HPDE6-E6E7 (cell line): ENCODE results near the gene SLC2A9.
A peak's percentile ranks its signal among the peaks of the same experiment; 100 is the strongest.

Experiments used
- DNase-seq: peaks from one replicate; pipeline ENCODE4 v3.0.0; 2011; ENCODE audit warnings: missing footprints; ENCODE audit errors: extremely low spot score

The SLC2A9 gene

DNA sequence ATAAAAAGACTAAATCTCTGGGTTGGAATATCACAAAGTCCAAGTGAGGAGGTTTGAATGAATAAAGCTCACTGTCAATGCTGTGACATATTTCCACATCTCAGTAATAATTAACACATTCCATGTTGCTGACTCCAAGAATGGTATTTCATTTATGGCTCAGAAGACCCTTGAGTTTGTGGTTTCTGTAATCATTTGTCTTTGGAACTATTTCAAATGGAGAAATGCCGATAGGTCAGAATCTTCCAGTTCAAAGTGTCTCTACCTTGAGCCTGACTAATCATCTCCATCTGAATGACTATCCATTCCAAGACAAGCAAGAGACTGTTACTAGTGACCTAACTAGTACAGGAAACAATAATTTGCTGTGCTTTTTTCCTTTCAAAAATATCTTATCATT lies 24.2 kb upstream of the SLC2A9 start:
- DNase-seq: no peak

DNA sequence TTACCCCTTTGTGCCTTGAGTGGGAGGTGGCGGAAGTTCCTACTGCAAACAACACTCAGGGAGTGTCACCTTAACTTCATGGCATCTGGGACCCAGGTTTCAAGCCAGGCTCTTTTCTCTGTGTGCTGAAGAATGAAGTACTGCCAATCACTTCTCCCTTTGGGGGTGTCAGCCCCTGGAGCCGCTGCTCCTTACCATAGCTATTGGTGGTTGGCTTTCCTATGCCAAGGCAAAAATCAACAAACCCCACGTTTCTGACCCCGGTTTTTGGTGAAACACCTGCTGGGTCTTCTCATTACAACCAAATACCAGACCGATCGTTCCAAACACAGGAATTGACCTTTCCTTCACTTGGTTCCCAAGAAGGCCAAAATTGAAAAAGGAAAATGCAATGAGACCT lies 19.7 kb upstream of the SLC2A9 start:
- DNase-seq: no peak

DNA sequence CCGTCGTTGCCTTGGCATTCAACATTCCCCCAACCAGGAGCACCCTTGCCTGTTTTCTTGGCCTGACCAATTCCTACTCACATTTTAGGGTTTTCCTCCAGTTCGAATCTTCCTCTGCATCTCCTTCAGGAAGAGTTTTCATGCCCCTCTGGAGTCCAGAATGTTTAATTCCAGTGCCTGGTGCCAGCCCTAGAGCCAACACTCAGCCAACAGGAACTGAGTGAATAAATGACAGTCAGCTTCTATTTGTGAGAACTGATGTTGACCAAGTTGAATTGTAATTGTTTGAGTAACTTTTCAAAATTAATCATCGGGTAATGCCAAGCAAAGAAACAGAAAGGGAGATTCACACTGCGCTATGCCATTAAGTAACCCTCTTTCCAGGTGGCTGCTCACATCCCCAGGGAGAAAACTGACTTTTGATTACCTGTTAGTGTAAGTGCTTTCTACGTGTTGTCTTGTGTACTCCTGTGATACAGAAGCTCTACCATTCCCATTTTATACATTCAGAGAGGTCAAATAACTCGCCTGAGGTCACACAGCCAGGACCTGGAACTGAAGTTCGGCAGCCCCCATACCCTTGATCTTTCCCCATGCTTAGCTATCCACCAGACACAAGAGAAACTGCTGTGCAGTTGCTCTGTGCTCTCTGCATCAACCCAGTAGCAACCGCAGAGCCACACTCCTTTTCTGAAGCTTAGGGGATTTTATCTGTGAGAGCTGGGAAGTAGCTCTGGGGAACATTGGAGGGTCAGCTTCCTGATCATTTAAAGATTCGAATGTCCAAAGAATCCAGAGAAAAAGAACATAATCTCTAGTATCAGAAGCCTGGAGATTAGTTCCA lies 19.0 kb upstream of the SLC2A9 start:
- no peak for DNase-seq

DNA sequence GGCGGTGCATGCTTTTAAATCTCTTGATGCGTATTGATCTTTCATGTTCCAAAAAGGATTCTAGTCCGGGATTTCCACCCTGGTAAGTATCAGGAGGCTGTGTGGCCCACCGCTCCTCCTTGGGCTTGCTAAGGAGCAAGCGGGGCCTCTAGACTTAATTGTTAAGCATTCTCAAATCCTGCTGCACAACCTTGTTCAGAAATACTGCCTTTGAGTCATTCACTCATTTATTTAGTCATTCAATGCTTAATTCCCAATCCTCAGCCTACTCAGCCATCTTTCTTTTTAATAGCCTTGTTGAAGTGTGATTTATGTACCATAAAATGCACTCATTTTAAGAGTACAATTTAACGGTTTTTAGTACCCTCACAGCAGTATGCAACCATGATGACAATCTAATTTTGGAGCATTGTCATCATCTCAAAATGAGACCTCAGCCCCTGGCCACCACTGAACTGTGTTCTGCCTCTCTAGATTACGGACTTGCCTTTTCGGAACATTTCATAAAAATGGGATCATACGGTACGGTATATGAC lies 15.6 kb upstream of the SLC2A9 start:
- DNase-seq: no peak

DNA sequence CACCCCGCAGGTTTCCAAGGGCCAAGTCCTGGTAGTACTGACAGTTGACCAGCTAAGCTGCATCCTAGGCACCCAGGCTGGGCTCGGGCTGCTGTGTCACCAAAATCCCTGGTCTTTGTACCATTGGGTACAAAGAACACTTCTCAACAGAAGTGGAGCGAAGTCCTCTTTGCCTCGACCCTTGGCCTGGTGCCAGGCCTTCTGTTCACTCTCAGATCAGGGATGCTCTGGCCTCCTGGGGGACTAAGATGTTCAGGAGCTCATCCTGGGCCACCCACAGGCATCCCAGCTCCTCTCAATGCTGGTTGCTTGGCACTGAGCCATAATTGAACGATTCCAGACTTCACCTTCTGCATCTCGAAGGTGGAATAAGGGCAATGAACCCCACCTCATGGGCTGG lies 13.8 kb upstream of the SLC2A9 start:
- DNase-seq: no peak

DNA sequence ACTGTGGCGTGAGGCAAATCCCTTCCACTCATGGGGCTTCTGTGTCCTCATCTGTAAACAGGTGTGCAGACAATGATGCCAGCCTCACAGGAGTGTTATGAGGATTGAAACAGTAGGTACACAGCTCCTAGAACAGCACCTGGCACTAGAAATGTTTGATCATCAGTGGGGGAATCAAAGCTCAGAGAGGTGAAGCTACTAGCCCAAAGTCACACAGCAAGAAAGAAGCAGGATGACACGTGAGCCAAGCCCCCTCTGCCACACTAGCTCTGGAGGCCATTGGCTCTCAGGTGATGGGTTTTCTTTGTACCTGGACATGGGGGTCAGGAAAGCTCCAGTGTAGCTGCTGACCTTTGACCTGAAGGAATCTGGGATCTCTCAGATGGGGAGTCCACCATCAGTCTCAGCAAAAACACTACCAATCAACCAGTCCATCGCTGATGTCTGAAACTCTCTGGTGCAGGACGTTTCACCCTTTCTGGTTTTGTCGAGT lies 13.4 kb upstream of the SLC2A9 start:
- no peak for DNase-seq

DNA sequence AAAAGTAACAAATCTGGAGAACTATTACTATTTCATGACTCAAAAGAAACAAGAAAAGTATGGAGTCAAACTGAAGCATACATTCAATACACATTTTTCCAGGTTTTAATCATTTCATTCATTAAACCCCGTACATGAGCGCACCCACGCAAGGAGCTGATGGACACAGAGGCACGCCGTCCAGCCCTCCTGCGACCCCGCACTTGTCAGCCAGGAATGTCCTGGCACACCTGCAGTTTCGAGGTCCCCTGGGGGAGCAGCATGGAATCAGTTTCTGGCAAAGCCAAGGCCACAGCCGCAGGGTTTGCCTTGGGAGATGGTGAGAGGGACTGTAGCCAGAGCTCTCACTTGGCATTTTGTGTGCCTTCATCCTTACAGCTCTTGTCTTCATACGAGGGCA lies 12.8 kb upstream of the SLC2A9 start:
- DNase-seq: no peak

DNA sequence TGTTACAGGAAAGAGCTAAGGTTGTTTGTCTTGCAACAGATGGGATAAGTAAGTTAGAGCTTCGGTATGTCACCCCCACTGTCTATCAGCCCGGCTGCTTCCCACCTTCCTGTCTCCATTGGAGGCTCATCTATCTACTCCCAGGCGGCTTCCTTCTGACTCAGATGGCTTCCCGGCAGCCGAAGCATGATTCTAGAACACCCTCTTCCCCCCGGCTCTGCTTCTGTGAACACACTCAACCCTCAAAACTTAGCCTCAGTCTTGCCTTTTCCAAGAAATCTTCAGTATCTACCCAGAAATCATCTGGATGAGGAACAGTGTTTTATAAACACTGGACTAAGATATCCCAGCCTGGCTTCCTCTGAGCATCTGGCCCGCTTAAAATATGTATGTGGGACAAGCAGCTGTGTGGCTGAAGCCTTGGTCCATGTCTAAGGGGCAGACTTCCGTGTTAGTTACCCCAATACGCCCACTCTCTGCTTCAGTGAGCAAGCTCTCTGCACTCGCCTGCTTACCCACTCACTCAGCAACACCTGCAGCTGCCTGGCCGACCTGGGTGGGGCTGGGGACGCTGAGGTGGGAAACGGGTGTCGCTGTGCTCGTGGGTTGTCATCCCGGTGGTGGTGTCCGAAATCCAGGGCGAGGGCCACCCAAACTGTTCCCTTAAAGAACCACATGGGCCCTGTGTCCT lies 12.0 kb upstream of the SLC2A9 start:
- DNase-seq: peak; percentile 64

DNA sequence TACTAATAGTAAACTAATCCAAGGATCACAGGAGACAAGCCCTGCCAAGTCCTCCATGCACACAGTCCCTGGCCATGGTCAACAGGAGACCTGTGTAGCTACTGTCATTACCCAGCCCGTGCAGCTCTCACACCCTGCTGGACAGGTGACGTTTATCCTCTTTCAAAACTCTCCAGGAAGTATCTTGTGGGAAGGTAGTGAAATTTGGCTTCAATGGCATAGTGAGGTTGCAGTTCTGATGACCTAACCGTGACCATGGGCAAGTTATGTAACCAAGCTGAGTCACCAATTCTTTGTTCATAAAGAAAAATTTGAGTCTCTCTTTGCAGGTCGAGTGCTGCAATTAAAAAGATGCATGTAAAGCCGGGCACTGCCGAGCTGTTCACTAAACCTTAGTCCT lies 11.3 kb upstream of the SLC2A9 start:
- DNase-seq: peak; percentile 84

DNA sequence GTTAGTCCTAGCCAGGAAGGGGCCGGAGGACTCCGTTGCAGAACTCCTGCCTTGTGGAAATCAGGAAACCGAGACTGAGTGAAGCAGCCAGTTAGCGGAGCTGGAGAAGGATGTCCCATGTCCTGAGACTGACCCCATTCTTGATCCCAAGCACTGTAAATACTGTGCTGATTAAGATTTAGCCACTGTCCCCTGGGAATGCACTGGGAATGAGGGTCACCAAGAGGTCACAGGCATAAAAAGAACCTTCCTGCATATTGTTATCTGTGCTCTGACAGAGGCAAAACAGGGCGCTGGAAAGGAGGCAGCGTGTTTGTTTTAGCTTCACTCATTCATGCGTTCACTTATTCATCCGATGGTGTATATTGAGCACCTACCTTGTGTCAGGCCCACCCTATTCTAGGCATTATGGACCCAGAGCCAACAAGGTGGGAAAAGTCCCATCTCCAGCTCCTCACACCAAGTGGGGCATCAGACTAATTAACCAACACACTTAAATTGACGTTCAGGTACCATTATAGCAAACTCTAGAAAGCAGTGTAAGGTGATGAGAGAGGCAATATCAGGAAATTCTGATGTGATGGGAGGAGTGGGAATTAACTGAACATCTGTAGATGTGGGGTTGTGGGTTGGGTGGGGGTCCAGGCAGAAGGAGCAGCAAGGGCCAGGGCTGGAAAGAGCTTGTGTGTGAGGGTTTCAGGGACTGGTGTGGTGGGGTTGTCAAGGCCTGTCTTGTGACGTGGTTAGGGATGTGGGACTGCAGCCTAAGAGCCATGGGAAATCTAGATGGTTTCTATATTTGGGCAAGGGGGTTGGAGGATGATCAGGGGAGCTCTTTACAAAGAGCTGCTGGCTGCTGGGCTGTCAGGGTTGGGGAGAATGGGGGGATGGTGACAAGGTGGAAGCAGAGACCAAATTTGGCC lies 10.6 kb upstream of the SLC2A9 start:
- DNase-seq: no peak

DNA sequence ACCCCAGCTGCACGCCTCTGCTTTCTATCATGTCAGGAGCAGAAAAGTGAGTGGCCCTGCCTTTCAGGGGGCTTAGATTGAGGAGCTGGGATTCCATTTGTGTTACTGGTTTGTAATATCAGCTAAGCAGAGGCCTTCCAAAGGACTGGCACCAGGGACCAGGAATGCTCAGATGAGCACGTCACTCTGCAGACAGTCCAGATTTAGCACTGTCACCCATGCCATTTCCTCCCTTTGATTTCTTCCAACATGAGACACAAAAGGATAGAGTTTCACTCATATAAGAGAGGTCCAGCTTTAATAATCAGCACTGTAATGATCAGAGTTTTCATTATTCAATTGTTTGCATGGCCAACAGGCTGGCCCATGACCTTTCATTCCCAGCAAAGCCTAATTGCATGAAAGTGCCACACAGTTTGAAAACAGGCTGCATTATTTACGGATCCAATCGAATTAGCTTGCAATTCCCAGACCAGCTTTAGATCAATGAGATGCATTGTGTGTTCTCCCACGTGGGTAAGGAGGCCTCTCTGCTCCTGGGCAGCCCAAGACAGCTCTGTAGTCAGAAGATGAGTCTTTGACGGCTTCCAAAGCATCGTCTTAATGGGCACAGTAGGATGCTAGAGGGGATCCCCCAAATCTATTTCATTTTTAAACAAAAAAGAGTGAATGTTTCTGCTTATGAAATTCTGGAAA lies 9.8 kb upstream of the SLC2A9 start:
- DNase-seq: no peak

DNA sequence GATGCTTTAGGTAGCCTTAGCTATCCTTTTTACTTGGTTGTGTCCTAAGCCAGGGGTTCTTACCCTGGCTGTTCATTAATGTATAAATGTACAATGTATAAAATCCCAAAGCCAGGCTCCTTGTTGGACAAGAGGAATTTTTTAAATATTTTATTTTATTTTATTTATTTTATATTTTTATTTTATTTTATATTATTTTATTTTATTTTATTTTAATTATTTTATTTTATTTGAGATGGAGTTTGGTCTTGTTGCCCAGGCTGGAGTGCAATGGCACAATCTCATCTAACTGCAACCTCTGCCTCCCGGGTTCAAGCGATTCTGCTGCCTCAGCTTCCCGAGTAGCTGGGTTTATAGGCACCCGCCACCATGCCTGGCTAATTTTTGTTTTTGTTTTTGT lies 8.1 kb upstream of the SLC2A9 start:
- DNase-seq: no peak

DNA sequence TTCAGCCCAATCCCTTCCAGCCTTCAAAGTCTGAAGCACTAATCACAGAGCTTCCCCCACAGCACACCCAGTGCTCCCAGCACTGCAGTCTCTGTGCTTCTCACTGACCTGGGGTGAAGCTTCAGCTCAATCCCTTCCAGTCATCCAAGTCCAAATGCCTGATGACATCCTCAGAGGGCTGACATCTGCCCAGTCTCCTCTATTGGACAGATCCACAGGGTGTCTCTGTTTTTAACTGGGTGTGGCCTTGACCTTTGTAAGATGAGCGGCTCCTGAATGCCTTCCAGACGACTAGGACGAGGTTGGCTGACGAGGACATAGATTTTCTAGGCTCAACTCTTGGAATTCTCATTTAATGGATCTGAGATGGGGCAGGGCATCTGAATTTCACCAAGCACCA lies 7.6 kb upstream of the SLC2A9 start:
- no peak for DNase-seq

DNA sequence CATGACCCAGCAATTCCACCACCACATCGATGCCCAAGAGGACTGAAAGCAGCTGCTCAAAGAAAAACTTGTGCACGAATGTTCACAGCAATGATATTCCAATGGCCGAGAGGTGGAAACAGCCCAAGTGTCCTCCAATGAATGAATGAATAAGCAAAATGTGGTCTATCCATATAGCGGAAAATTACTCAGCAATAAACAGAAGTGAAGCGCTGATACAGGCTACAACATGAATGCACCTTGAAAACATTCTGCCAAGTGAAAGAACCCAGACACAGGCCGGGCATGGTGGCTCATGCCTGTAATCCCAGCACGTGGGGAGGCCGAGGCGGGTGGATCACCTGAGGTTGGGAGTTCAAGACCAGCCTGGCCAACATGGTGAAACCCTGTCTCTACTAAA lies 5.2 kb upstream of the SLC2A9 start:
- no peak for DNase-seq

DNA sequence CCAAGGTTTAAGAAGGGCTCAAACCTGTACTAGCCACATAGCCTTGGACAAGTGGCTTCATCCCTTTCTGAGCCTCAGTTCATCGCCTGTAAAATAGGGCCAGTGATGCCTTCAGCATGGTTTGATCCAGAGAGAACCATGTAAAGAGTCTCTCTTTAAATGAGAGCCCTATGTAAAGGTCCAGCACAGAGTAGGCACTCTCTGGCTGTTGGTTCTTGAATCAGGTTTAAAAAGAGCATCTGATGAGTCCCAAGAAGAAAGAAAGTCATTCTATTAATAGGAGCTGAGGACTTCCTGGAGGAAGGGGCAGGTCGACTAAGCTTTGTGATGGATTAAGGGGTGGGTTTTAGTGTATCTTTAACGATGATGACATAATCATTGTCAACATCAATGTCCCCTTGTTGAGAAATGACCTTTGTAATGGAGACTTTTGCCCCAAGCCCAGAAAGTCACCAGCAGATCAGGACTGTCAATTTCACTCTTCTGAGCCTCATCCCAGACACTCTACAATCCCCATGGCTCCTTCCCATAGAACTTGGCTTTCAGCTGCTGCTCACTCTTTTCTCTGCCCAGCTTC lies 4.0 kb upstream of the SLC2A9 start:
- DNase-seq: no peak

DNA sequence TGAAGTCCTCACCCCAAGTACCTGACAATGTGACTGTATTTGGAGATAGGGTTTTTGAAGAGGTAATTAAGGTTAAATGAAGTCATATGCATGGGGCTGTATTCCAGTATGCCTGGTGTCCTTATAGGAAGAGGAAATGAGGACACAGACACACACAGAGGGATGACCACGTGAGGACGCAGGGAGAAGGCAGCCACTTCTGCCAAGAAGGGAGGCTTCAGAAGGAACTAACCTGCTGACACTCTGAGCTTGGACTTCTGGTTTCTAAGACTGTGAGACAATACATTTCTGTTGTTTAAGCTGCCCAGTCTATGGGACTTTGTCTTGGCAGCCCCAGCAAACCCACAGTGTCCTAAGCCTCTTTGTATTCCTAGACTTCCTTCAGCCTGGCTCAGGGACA lies 3.0 kb upstream of the SLC2A9 start:
- DNase-seq: no peak

DNA sequence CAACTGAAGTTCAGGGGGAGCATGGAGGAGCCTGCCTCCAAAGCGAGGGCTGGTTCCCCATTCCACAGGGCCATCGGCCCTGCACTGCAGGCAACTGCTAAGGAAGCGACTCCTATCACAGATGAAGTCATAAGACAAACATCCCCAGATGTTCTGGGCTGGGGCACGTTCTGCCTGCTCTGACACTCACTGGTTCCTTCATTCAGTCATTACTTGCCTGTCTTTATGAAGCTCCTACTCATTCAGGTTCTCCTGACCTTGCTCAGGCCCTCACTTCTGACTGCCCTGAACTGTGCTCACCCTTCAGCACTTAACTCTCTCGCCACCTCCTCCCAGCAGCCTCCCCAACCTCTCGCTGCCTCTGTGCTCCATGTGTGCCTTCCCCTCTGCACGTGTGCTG lies 2.5 kb upstream of the SLC2A9 start:
- DNase-seq: no peak

DNA sequence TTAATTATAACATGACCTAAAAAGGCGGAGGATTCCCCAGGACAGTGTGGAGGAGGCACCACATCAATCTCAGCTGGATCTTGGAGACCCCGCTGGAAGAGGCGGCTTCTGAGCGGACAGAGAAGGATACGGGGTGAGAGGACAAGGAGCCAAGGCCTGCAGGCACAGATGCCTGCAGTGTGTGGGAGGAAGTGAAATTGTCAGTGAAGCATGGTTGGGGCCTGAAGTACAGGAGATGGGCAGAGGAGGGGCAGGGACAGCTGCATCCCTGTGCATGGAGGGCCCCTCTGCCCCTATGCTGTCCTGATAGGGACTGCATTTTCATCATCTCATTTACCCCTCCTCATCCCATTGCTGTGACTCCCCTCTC lies 1.7 kb upstream of the SLC2A9 start:
- no peak for DNase-seq

DNA sequence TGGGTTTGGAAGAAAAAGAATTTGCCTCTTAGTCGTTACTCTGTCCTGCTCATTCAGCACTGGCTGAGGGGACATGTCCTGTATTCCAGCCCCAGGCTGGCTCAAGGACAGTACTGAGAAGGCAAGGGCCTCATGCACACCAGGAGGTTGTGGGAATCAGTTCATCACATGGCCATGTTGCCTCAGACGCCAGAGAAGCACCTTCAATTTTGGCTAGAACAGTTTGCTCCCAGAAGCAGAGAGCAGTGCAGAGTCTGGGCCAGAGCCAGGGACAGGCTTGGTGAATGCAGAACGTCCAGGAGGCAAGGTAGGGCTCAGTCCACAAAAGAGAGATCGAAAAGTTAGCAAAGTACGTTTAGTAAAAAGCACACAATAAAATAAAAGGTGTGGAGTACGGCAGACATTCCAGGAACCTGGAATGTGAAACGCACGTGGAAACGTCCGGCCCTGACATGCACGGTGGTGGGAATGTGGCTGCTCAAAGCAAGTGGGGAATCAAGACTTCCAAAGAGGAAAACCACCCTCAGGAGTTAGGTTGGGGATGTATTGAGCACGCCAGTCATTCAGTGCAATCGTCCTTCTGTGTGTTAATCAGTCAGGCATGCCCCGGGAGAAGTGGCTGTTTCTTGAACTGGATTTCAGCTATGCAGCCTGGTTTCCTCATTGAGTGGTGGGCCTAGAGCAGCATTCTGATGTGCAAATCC lies 1.2 kb upstream of the SLC2A9 start:
- no peak for DNase-seq

DNA sequence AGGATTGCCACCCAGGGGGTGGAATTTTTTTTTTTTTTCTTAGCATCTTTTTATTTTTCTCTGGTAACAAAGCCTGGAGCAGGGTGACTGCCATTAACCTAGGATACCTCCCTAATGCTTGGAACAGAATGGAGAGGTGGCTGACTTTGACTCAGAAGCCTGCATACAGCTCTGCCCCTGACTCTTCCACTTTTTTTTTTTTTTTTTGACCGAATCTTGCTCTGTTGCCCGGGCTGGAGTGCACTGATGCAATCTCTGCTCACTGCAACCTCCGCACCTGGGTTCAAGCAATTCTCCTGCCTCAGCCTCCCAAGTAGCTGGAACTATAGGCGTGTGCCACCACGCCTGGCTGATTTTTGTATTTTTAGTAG lies 341 bp upstream of the SLC2A9 start:
- no peak for DNase-seq
